SIG-M5 (cell line): ENCODE results near the gene RCOR2.
"Not testable (repeated sequence)": the region's sequence is repeated elsewhere in the genome, so short reads cannot be mapped to it uniquely, and the experiment has no call there.

Source experiments
- DNase-seq: peaks from one replicate; lab custom pipeline; 2025; lab: John Stamatoyannopoulos, UW

RCOR2 gene

DNA sequence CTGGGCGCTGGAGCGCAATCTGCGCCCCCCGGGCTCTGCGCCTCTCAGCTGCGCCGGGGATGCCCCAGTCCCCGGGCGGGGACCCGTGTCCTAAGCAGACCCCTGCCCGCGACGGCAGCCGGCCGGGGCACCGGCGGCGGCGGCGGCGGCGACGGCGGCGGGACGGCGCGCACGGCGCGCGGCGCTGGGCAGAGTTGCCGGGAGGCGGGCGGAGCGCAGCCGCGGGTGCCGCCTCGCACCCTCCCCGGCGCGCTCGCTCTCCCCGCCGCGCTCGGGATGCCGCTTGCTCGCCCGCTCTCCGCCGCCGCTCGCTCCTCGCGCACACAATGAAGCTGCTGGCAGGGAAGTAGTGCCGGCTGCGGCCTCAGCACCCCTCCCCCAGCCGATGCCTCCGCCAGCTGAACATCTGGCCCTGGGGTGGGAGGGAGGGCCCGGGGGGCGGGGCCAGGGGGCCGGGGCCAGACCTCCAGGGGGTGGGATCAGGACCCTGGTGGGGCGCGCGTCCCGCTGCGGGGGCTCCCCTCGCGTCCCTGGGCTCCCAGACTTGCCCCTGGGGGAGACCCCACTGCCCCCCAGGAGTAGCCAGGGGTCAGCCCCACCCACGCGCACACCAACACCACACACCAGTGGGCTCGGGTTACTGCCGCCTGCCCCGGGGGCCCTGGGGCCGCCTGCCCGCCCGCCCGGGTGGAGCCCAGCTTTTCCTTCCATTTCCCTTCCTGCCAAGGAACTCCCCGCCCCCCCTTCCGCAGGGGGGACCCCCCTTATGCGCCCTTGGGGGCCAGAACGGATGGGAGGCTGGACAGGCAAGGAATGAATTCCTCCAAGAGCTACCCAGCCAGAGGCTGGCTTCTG is at the start of gene RCOR2:
RCOR2 (minus strand) TSS at position 328 of the 855 bp plus-strand sequence. CDS start 708 bp downstream, outside the sequence.
- no peak for DNase-seq

DNA sequence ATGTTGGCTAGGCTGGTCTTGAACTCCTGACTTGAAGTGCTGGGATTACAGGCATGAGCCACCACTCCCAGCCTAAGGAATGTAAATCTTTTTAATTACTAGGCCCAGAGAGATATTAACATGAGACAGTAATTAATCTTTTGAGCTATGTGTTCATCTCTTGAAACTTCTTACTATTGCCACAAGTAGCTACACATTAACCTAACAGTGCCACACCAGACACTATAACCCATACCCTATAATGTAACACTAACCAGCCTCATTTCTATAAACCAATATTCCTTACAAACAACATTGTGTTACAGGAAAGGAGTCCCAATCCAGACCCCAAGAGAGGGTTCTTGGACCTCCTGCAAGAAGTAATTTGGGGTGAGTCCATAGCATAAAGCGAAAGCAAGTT is 49.5 kb upstream of the RCOR2 start:
- no peak for DNase-seq

DNA sequence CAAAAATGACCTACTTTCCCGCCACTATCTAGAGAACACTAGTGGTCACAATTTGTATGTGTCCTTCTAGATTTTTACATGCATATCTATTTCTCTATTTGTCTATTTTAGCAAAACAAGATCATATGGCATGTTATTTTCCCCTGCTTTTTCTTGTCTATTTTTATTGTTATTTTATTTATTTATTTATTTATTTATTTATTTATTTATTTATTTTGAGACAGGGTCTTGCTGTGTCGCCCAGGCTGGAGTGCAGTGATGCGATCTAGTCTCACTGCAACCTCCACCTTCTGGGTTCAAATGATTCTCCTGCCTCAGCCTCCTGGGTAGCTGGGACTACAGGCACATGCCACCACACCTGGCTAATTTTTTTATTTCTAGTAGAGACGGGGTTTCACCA is 46.9 kb upstream of the RCOR2 start:
- DNase-seq, result not testable (repeated sequence)

DNA sequence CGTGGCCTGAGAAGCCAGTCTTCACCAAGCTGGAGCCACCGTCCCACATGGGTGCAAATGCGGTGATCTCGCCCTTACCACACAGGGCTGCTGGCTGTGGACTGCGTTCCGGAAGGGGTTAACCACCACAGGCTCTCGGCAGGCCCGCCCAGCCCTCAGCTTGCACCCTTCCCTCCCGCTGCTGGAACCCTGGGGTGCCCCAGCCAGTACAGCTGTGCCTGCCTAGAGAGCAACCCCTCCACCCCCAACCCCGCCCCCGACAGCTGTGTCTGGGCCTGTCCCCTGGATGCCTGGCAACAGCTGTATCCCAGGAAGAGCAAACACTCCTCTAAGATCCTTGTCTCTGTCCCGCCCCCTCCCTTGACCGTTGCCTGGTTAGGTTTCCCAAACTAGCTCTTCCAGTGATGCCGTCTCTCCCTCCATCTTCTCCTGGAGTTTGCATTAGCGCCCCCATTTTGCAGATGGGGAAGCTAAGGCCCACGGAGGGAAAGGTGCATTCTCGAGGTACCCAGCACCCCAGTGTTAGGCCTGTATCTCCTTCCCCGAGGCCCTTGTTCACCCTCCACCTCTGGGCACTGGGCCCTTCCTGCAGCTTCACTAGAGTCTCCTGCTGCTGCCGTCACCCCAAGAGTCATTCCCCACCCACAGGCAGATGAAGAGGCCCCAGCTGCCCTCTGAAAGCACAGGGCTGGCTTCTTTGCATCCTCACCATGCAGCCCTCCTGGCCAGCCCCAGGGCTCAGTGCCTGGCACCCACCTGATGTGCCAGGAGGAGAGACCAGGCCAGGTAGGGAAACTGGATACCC is 44.8 kb upstream of the RCOR2 start:
- DNase-seq, result no peak

DNA sequence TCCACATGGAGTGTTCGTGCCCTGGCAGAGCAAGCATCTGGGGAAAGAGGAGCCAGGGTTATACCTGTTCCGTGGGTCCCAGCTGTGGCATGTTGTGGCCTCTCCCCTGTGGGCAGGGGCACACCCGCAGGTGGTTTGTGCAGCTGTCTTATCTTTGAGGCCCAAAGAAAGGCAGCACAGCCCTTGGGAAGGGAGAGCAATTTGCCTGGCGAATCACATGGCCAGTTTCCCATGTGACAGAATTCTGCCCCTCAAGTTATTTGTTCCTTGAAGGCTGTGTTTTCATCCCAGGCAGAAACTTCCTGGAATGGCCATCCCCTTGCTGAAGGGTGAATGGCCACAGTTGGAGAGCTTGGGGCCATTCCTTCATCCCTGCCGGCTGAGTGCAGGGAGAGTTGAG is 41.0 kb upstream of the RCOR2 start:
- no peak for DNase-seq

DNA sequence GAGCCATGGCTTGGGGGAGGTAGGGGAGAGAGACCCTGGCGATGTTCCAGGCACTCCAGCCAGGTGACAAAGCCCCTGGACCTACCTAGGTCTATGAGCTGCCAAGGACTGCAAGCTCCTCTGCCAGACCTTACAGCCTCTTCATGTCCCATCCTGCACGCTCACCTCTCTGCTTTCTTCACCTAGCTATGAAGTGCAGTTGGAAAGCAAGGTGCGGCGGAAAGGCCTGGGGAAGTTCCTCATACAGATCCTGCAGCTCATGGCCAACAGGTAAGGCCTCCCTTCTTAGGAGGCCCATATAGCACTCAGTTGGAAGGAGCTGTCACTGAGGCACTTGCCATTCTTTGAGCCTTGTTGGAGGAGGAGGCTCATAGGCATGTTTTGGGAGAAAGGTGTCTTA is 35.6 kb upstream of the RCOR2 start:
- no peak for DNase-seq

DNA sequence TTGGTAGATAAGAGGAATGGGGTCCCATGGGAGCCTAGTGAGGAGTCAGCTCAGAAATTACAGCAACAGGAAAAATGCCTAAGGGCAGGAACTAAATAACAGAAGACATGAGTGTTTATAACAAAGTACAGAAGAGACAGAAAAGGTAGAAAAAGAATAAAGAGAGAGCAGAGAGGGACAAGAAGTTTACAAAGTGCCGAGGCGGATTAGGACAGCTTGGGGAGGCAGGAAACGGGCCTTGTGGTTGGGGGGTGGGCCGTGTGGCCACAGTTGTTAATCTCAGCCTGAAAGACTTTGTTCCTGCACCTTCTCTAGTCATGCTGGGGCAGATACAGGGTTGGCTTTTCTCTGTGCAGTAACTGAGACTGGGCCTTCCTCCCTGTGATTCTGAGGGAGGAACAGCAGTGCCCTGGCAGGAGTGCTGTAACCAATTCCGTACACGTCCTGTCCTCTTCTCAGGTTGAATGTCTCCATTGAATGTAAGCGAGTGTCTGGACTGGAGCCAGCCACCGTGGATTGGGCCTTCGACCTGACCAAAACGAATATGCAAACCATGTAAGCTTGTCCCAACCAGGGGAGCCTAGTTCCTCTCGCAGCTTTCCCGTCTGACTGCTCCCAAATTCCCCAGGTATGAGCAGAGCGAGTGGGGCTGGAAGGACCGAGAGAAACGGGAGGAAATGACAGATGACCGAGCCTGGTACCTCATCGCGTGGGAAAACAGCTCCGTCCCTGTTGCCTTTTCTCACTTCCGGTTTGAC is 35.0 kb upstream of the RCOR2 start:
- no peak for DNase-seq

DNA sequence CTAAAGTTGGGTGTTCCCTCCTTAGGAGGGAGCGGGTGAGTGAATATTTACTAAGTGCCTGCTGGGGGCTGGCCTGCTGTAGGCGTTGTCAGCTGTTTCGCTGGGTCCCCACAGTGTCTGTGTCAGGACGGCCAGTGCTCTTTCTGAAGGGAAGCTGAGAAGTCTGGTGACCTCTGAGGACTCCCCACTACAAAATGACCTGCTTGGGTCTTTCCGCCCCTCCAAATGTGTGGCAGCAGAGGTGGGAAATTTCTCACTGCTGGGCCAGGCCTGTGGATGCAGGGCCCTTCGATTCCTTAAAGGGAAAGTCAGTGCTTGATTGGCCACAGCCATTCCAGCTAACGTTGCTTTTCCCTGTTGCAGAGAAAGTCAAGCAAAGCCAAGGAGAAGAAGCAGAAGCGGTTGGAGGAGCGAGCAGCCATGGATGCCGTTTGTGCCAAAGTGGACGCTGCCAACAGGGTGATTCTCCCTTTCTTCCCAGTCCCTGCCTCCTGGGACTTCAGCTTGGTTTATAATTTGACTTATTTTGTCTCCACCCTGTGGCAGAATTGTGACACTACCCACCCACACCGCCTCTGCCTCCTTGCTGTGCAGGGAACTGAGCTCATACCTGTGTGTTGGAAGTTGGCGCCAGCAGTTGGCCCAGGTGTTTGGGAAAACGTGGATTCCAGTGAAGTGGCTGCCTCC is 28.7 kb upstream of the RCOR2 start:
- no peak for DNase-seq

DNA sequence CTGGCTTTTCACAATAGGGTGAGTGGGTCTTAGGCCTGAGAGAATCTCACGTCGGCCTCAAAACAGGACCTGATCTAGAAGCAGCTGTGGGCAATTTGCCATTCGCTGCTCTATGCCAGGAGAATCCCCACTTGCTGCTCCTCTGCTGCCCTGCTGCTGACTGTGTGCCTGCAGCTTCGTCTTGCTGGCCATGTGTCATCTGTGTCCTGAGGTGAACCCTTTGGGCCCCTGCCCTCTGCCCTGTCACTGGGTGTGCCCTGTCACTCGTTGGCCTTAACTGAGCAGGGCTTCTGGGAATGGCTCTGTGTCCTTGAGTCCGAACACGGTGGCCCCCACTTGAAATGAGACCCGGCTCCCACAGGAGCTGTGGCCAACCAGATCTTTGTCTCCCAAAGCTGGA is 28.0 kb upstream of the RCOR2 start:
- no peak for DNase-seq

DNA sequence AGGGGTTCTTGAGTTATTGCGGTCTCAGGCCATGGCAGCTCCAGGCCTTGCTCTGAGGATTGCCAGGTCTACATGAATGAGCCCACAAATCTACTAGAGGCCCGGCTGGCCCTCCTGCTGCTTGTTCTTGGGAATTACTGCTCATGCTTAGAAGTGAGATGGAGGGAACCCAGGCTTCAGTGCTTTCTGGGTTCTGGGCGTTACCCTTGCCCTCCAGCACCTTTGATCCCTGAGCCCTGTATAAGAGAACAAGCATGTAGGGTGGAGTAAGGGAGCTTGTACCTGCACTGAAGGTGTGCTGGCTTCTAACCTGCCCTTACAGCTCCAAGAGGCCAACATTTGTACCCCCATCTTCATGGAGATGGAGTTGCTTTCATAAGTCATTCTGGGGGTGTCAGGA is 25.8 kb upstream of the RCOR2 start:
- DNase-seq, result no peak

DNA sequence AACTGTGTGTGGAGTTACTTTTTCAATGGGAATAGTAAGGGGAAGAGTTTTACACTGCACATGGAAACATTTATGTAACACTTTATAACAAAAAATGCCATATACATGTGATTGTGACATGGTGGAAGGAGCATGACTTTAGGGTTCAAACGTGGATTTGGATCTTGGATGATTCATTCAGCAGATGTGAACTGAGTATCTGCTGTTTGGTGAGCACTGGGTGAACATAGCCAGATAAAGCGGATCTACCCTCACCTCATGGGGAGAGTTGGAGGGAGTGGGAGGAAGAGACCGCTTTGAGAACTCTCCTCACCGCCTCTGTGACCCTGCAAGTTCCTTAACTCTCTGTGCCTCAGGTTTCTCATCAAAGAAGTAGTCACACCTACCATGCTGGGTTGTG is 24.9 kb upstream of the RCOR2 start:
- no peak for DNase-seq

DNA sequence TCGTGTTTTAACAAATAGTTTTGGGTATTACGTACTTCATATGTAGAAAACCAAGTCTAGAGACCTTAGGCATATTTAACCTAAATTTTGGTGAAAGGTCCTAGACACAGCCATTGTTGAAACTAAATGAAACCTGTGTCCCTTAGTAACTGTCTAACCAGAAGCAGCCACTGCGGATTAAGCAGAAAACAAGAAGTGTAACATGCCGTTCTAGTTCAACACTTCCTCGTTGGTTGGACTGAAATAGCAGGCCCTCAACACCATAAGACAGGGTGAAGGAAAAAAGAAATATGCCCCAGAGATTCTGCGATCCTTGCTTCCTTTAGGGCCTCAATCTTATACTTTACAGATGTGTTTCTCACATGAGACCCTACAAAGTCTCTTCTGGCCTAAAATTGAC is 23.8 kb upstream of the RCOR2 start:
- DNase-seq, result peak; percentile 4

DNA sequence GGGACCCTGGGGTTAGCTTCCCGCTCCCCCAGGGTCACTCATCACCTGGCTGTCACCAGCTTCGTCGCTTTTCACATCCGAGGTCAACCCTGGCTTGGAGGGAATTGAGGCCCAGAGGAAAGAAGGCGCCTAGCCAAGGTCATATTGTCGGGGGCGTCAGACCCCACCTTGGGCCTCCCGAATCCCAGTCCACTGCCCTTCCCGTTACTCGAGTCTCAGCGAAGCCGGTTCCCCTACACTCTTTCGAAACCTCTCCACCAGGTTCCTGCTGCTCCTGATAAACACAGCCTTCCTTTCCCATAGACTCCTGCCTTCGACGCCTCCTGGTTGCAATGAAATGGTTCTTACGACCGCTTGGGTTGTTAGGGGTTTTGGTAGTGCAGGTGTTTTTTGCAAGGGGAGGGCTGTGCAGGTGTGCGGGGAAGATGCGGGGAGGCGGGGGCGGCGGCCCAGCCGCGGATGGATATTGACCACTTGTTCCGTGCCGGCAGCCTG is 22.5 kb upstream of the RCOR2 start:
- no peak for DNase-seq

DNA sequence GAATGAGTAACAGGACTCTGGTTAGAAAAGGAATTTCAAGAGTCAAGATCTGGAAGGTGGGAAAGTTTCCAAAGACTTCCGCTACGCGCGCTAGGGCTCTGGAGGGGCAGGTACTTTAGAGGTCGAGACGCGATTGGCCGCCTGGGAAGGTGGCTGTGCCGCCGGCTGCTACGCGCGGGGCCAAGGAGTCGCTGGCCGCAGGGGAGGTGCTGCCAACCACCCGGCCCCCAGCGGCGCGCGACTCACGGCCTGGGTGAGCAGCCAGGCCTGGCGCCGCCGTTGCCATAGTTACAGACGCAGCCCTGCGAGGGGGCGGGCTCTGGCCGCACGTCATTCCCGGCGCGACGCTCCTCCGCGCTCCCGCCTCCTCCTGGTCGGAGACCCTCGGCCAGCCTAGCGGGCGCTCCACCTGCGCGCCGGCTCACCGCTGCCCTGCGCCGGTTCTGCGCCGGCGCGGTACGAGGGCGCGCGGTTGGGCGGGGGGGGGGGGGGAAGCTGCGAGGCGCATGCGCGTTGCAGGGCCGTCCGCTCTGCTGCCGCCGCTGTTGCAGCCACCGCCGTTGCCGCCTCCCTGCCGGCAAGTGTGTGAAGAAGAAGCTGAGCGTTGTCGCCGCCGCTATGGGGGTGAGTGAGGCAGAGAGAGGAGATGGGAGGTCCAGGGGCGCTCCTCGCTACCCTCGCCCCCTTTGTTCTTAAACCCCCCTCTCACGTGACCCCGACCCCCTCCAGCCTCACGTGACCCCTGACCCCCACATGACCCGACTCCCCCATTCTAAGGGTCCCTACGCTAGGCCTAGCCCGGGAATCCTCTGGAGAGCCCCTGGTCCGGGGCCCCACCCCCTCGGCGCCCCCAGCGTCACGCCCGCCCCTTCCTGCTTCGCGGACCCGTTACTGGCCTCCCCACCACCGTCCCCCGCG is 21.8 kb upstream of the RCOR2 start, which contains the start of gene NAA40:
NAA40 (plus strand) TSS at position 524 of the 918 bp plus-strand sequence; CDS start at position 619, 95 bp downstream.
- peak; percentile 55 for DNase-seq

DNA sequence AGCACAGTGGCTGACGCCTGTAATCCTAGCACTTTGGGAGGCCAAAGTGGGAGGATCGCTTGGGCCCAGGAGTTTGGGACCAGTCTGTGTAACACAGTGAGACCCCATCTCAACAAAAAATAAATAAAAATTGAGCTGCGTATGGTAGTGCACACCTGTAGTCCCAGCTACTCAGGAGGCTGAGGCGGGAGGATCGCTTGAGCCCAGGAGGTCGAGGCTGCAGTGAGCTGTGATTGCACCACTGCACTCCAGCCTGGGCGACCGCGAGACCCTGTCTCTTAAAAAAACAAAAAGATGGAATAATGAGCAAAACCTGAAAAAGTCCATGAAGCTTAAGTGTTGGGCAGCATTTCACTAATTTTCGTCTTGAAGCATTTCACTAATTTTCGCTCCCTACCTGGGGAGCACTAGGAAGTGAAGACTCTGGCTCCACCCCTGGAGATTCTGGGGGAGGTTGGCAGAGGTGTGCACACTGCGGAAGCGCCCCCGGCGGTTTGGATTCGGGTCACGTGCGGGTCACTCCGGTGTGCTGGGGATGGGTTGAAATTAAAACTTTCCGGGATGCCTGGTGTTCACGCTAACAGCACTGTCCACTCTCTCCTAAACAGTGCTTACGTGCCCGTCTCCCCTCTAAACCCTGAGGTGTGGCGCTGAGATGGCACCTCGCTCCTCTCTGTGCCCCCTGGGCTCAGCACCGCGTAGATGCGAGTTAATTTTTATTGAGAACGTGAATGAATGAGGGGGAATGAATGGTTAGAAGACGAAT is 20.9 kb upstream of the RCOR2 start:
- DNase-seq, result no peak

DNA sequence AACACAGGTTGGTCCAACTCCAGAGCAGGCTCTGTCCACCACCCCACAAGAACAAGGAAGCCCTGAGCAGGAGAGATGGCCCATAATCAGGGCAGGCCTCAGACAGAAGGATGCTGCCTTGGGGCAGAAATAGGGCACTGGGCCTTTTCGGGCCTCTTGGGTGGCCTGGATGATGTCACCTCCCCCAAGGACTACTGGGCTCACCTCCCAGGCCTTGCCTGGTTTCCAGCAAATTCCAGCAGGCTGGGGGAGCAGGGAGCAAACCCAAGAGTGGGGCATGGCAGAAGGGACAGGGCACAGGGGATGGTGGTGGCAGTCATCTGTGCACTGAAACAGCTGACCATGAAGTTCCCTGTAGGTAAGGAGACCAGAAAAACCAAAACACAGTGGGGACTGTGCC is 16.5 kb upstream of the RCOR2 start:
- DNase-seq, result no peak

DNA sequence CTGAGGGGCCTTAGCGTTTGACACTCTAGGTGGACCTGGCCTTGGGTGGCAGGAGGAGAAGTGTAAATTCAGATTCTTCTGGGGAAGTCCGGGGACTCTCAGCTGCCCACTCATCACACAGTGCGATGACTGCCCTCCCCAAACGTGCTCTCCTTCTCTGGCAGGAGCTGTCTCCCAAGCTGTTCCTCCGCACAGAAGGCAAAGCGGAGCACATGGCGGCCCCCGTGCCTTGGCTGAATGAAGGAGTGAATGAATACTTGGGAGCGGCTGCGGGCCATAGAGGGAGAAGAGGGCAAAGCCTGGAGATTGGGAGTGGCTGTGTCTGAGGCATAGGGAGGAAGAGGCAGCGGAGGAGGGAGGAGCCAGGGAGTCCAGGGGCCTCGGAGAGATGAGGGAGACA is 14.9 kb upstream of the RCOR2 start:
- no peak for DNase-seq

DNA sequence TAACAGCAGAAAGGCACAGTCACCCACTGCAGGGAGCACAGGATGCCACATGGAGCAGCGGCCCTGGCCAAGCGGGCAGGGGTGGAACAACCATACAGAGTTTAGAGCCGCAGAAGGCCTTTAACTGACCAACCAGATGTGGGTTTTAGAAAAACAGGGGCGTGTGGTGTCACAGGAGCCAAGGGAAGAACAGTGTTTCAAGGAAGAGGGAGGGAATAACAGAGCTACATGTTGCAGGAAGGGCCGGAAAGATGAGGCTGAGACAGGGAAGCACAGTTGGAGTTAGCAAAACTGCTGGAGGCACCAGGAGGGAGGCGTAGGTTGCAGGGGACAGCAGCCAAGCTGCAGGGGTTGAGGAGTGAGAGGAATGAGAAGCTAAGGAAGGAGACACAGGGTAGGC is 14.1 kb upstream of the RCOR2 start:
- no peak for DNase-seq

DNA sequence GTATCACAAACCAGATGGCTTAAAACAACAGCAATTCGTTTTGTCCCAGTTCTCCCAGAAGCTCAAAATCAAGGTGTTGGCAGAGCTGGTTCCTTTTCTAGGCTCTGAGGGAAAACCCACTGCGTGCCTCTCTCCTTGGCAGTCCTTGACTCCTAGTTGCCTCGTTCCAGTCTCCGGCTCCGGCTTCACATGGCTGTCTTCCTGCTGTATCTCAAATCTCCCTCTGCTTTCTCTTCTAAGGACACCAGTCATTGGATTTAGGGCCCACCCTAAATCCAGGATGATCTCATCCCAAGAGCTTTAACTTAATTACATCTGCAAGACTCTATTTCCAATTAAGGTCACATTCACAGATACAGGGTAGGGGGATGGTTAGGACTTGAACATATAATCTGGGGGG is 12.7 kb upstream of the RCOR2 start:
- DNase-seq, result no peak

DNA sequence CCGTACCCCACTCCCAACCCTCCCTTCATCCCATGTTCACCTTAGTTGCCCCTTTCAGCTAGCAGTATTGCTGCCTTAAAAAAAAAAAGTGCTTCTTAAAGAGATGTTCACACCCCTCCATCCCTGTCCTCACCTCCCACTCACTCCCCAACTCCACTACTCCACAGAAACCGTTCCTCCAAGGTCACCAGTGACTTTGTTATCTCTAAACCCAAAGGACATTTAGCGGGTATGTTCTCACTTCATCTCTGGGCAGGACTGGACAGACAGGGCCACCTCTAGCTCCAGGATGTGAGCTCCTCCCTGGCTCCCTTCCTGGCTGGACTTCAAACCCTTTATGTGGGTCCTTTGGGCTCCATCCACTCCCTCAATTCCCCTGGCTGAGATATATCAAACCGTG is 6.4 kb upstream of the RCOR2 start:
- DNase-seq, result no peak
